K562 (cell line): Measurements from ENCODE around the gene PIH1D1. TPM values are rescaled to one million over a fixed set of nuclear protein-coding genes. Genes with fewer than 3 reads are reported as not detected.
A peak's percentile ranks its signal among the peaks of the same experiment; 100 is the strongest.

Experiments used
- ATF2 ChIP-seq: sonication (generic); formaldehyde crosslinking; IDR thresholded peaks from 2 replicates; pipeline ENCODE4 v1.8.1; 2022; ENCODE audit warnings: missing genetic modification reagents
- BHLHE40 ChIP-seq: IDR thresholded peaks from 2 replicates; pipeline ENCODE4 v1.6.1; 2011; ENCODE audit warnings: low read length, improper control_type of control experiment
- CREB3 ChIP-seq: fragments of 450-650 bp; conservative IDR thresholded peaks from 2 replicates; pipeline ENCODE4 v1.6.1; 2016; ENCODE audit warnings: missing genetic modification characterization, low read depth, mild to moderate bottlenecking, missing compliant biosample characterization, moderate library complexity
- ELF4 ChIP-seq: fragments of 450-650 bp; formaldehyde crosslinking; IDR thresholded peaks from 2 replicates; pipeline ENCODE4 v1.4.0; 2022; ENCODE audit warnings: missing genetic modification characterization
- ESRRB ChIP-seq: fragments of 250-450 bp; sonication (Bioruptor Pico); IDR thresholded peaks from 2 replicates; pipeline ENCODE4 v1.5.0; 2020; ENCODE audit warnings: mild to moderate bottlenecking, moderate library complexity, borderline replicate concordance
- FOXK1 ChIP-seq: sonication (generic); formaldehyde crosslinking; IDR thresholded peaks from 2 replicates; pipeline ENCODE4 v1.8.0; 2022; ENCODE audit warnings: missing genetic modification reagents, mild to moderate bottlenecking, borderline replicate concordance
- HDGF ChIP-seq: fragments of 450-650 bp; IDR thresholded peaks from 2 replicates; pipeline ENCODE4 v1.6.1; 2016
- HNRNPLL ChIP-seq: fragments of 200-400 bp; formaldehyde crosslinking; IDR thresholded peaks from 2 replicates; pipeline ENCODE4 v1.6.1; 2017; ENCODE audit warnings: low read length, low read depth, mild to moderate bottlenecking; ENCODE audit not compliant: poor library complexity, severe bottlenecking
- HOXB6 ChIP-seq: fragments of 250-450 bp; sonication (Bioruptor Pico); IDR thresholded peaks from 2 replicates; pipeline ENCODE4 v1.5.1; 2022; ENCODE audit warnings: mild to moderate bottlenecking, borderline replicate concordance
- IFI16 ChIP-seq: fragments of 250-450 bp; sonication (Bioruptor Pico); IDR thresholded peaks from 2 replicates; pipeline ENCODE4 v2.1.2; 2022; ENCODE audit warnings: mild to moderate bottlenecking, inconsistent platforms
- KLF13 ChIP-seq: fragments of 450-650 bp; IDR thresholded peaks from 2 replicates; pipeline ENCODE4 v1.6.1; 2016; ENCODE audit warnings: missing genetic modification characterization, low read depth, mild to moderate bottlenecking, missing compliant biosample characterization, moderate library complexity, borderline replicate concordance
- KLF6 ChIP-seq: fragments of 250-450 bp; sonication (Bioruptor Pico); IDR thresholded peaks from 2 replicates; pipeline ENCODE4 v1.4.0; 2020; ENCODE audit warnings: mild to moderate bottlenecking, moderate library complexity, borderline replicate concordance
- L3MBTL2 ChIP-seq: fragments of 450-650 bp; IDR thresholded peaks from 2 replicates; pipeline ENCODE4 v1.6.1; 2016; ENCODE audit warnings: mild to moderate bottlenecking, moderate library complexity
- MLLT1 ChIP-seq, 2 experiments: fragments of 450-650 bp; IDR thresholded peaks; 2 replicates each; pipeline ENCODE4 v1.6.1; 2016
- MTA1 ChIP-seq: fragments of 450-650 bp; IDR thresholded peaks from 2 replicates; pipeline ENCODE4 v1.6.1; 2017; ENCODE audit warnings: borderline replicate concordance
- MYC ChIP-seq, 2 experiments: fragments of 250-450 bp in 1 of 2; sonication (Bioruptor Pico) in 1 of 2; IDR thresholded peaks; 2 replicates each; pipeline versions ENCODE4 v1.5.1 to v1.6.1; 2012 to 2021; ENCODE audit warnings: low read depth in 2 of 2, borderline replicate concordance in 1 of 2, improper control_type of control experiment in 1 of 2, low read length in 1 of 2, mild to moderate bottlenecking in 1 of 2, moderate library complexity in 1 of 2
- PCBP2 ChIP-seq: fragments of 200-400 bp; formaldehyde crosslinking; IDR thresholded peaks from 2 replicates; pipeline ENCODE4 v1.6.1; 2018; ENCODE audit warnings: low read length, low read depth, mild to moderate bottlenecking, moderate library complexity; ENCODE audit not compliant: poor library complexity, severe bottlenecking
- PYGO2 ChIP-seq: fragments of 450-650 bp; IDR thresholded peaks from 2 replicates; pipeline ENCODE4 v1.6.1; 2016; ENCODE audit warnings: mild to moderate bottlenecking, missing genetic modification characterization, moderate library complexity, missing compliant biosample characterization
- RBM22 ChIP-seq: fragments of 200-400 bp; formaldehyde crosslinking; IDR thresholded peaks from 2 replicates; pipeline ENCODE4 v1.6.1; 2018; ENCODE audit warnings: low read length, low read depth; ENCODE audit not compliant: poor library complexity, severe bottlenecking
- RBM34 ChIP-seq: fragments of 200-400 bp; formaldehyde crosslinking; IDR thresholded peaks from 2 replicates; pipeline ENCODE4 v1.6.1; 2018; ENCODE audit warnings: low read length, borderline replicate concordance; ENCODE audit not compliant: insufficient read depth
- SAFB ChIP-seq: fragments of 200-400 bp; formaldehyde crosslinking; IDR thresholded peaks from 2 replicates; pipeline ENCODE4 v1.6.1; 2017; ENCODE audit warnings: low read depth, low read length, borderline replicate concordance
- SLC30A9 ChIP-seq: fragments of 250-450 bp; sonication (Bioruptor Pico); IDR thresholded peaks from 2 replicates; pipeline ENCODE4 v1.8.0; 2022; ENCODE audit warnings: mild to moderate bottlenecking, moderate library complexity
- SMARCA5 ChIP-seq: fragments of 450-650 bp; IDR thresholded peaks from 2 replicates; pipeline ENCODE4 v1.6.1; 2016
- ZBTB17 ChIP-seq: fragments of 450-650 bp; formaldehyde crosslinking; IDR thresholded peaks from 2 replicates; pipeline ENCODE4 v1.4.0; 2020; ENCODE audit warnings: mild to moderate bottlenecking
- ZNF174 ChIP-seq: fragments of 250-450 bp; sonication (Bioruptor Pico); IDR thresholded peaks from 2 replicates; pipeline ENCODE4 v1.4.0; 2020; ENCODE audit warnings: mild to moderate bottlenecking
- ZNF197 ChIP-seq: fragments of 200-800 bp; sonication (Bioruptor generic); IDR thresholded peaks from 2 replicates; pipeline ENCODE4 v1.6.1; 2016; ENCODE audit warnings: low read depth, missing genetic modification characterization, missing compliant biosample characterization
- ZNF77 ChIP-seq: fragments of 250-450 bp; sonication (Bioruptor Pico); IDR thresholded peaks from 2 replicates; pipeline ENCODE4 v1.5.0; 2020
- polyA plus RNA-seq, 8 experiments: library from polyadenylated mRNA; depleted of rRNA in 4 of 8; stranded (reverse) in 5 of 8; unstranded in 3 of 8; fragments of >200 nt; fragmentation: Nextera tagmentation in 2 of 8; fragmentation: Illumina TruSeq in 1 of 8; extraction: Ambion mirVana in 2 of 8; extraction: Trizol in 1 of 8; gene quantifications; 2 replicates each; pipeline versions ENCODE4 v1.2.1 to v1.2.3, GENCODE V29; 2011 to 2014; ENCODE audit warnings: inconsistent platforms in 1 of 8, missing spikeins in 1 of 8
- total RNA-seq, 7 experiments: library from RNA; depleted of rRNA in 6 of 7; stranded (reverse); fragments of >200 nt in 6 of 7; fragmentation: Illumina TruSeq in 2 of 7; extraction: Trizol in 2 of 7; gene quantifications; 2 replicates each; pipeline versions ENCODE4 v1.2.1 to v1.2.3, GENCODE V29; 2011 to 2021; ENCODE audit warnings: low replicate concordance in 1 of 7

Gene PIH1D1
- total and polyA plus RNA-seq, 9 of the 15 experiments (the other 6 are each of a cell fraction or from before 2014, with no cell fraction given) = 26.5 to 224 (median 137) TPM

GRCh38 chr19:49409441-49410029 is 42.1 kb downstream of the PIH1D1 start (continued):
- TF ChIP-seq PYGO2 (tag) (no peak), L3MBTL2 (no peak), ATF2 (CRISPR knock-in tag) (no peak), KLF13 (tag) (no peak), CREB3 (tag) (no peak), SLC30A9 (CRISPR knock-in tag) (no peak), HOXB6 (no peak), HDGF (no peak), MYC (IDR thresholded peaks at IDR 0.05; ENCODE audit: low read depth, low read length) (no peak), MYC (CRISPR knock-in tag; IDR thresholded peaks at IDR 0.05; ENCODE audit: borderline replicate concordance, low read depth) (no peak), RBM22 (no peak), BHLHE40 (no peak), PCBP2 (no peak), ZBTB17 (CRISPR knock-in tag) (no peak), ZNF197 (no peak; the same call in 1 of the 2 replicates), HNRNPLL (no peak), ESRRB (CRISPR knock-in tag) (no peak), MLLT1 (IDR thresholded peaks at IDR 0.05) (no peak), SAFB (no peak), SMARCA5 (no peak), RBM34 (no peak), MTA1 (no peak), FOXK1 (CRISPR knock-in tag) (no peak), ZNF77 (CRISPR knock-in tag) (no peak), ELF4 (CRISPR knock-in tag) (peak; percentile 81), KLF6 (CRISPR knock-in tag) (0 out of 2 replicates have a peak, but pooled peaks have one; percentile 71), IFI16 (no peak), ZNF174 (CRISPR knock-in tag) (no peak)
